ENCODE data around the gene C1QTNF1.

Gene C1QTNF1, protein sequence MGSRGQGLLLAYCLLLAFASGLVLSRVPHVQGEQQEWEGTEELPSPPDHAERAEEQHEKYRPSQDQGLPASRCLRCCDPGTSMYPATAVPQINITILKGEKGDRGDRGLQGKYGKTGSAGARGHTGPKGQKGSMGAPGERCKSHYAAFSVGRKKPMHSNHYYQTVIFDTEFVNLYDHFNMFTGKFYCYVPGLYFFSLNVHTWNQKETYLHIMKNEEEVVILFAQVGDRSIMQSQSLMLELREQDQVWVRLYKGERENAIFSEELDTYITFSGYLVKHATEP

GRCh38 chr17:79023886-79024771 lies at the start of gene C1QTNF1:
TSS of gene C1QTNF1 (plus strand) at chr17:79024169. CDS start at chr17:79043969, 19,800 bp downstream.
- H3K4me3 ChIP-seq (ENCODE audit: low read depth, low read length) = no peak within 1 kb of the TSS
- no peak for DNase-seq (ENCODE audit: low read depth)
- TF ChIP-seq CTCF (IDR thresholded peaks at IDR 0.05; ENCODE audit: control insufficient read depth, extremely low read depth, insufficient read depth) = no peak

- TF ChIP-seq CTCF (IDR thresholded peaks at IDR 0.05; ENCODE audit: control insufficient read depth, extremely low read depth, insufficient read depth) = no peak
- peak; percentile 89 for DNase-seq (ENCODE audit: low read depth)
- peak overlapping the region; percentile 44 for H3K4me3 ChIP-seq (ENCODE audit: low read depth, low read length)
These were observed 49.1 kb upstream of the C1QTNF1 start for GRCh38 chr17:78974635-78975591.

- no peak for DNase-seq (ENCODE audit: low read depth)
- no peak for TF ChIP-seq CTCF (IDR thresholded peaks at IDR 0.05; ENCODE audit: control insufficient read depth, extremely low read depth, insufficient read depth)
- no peak overlapping the region for H3K4me3 ChIP-seq (ENCODE audit: low read depth, low read length)
These were observed 46.9 kb upstream of the C1QTNF1 start for GRCh38 chr17:78976907-78977680.

- TF ChIP-seq CTCF (IDR thresholded peaks at IDR 0.05; ENCODE audit: control insufficient read depth, extremely low read depth, insufficient read depth) = no peak
- no peak for DNase-seq (ENCODE audit: low read depth)
- no peak overlapping the region for H3K4me3 ChIP-seq (ENCODE audit: low read depth, low read length)
These were observed 46.4 kb upstream of the C1QTNF1 start for GRCh38 chr17:78977681-78977943.

DNA sequence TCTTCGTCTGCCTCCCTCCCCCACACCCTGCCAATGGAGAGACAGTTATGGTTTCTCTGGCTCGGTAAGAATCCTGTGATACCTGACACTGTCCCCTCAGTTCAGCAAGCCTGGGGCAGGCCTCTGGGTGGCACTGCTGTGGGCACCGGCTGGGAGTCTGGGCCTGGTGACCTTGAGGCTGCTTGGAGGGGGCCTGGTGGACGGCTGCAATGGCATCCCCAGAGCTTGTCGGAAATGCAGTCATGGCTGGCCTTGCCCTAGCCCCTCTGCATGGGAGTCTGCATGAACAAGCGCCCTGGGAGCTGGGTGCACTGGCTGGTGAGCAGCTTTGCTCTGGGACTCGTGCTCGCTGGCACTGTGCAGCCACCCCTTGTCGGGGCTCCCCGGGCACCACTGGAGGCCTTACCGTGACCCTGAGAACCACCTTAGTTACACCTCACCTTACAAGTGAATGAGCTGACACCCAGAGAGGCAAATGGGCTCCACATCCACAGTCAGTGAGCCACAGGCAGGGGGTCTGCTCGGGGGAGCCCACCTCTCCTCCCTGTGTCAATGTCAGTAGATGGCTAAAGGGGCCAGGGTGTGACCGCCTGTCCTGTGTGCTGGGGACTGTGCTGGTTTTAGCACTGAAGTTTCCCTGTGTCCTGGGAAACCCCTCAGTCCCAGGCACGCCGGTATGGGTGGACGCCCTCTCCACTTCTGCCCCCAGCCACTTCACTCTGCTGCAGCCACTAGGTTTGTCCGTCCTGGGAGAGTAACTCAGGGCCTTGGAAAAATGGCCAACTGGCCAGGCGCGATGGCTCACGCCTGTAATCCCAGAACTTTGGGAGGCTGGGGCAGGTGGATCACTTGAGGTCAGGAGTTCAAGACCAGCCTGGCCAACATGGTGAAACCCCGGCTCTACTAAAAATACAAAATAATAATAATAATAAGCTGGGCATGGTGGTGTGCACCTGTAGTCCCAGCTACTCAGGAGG lies 45.7 kb upstream of the C1QTNF1 start:
- no peak for DNase-seq (ENCODE audit: low read depth)
- TF ChIP-seq CTCF (IDR thresholded peaks at IDR 0.05; ENCODE audit: control insufficient read depth, extremely low read depth, insufficient read depth) = no peak
- no peak overlapping the region for H3K4me3 ChIP-seq (ENCODE audit: low read depth, low read length)

All from LNCaP clone FGC (cell line).